Endodermal cell (in vitro differentiated cells): ENCODE results near the gene RTEL1. TPM values are rescaled to one million over a fixed set of nuclear protein-coding genes. Genes with fewer than 3 reads are reported as not detected.
"Not testable (repeated sequence)": the region's sequence is repeated elsewhere in the genome, so short reads cannot be mapped to it uniquely, and the experiment has no call there.

Source experiments
- DNase-seq: peaks from one replicate; pipeline ENCODE4 v3.0.0-alpha.2; 2017
- H3K27ac ChIP-seq: 2 replicates; pipeline ENCODE4 v1.5.1; 2013; ENCODE audit warnings: mild to moderate bottlenecking, low read depth, low read length, moderate library complexity
- H3K27me3 ChIP-seq: 2 replicates; pipeline ENCODE4 v1.6.1; 2013; ENCODE audit warnings: mild to moderate bottlenecking, low read length, moderate library complexity; ENCODE audit not compliant: insufficient read depth, control insufficient read depth, poor library complexity, severe bottlenecking
- H3K36me3 ChIP-seq: 2 replicates; pipeline ENCODE4 v1.7.0; 2013; ENCODE audit warnings: mild to moderate bottlenecking, low read length, moderate library complexity; ENCODE audit not compliant: control insufficient read depth, insufficient read depth
- H3K4me1 ChIP-seq: one replicate; pipeline ENCODE4 v1.7.0; 2013; ENCODE audit warnings: low read length; ENCODE audit not compliant: control insufficient read depth, insufficient read depth
- H3K4me3 ChIP-seq: 2 replicates; pipeline ENCODE4 v1.5.1; 2013; ENCODE audit warnings: mild to moderate bottlenecking, low read length, moderate library complexity
- H3K9ac ChIP-seq: 2 replicates; pipeline ENCODE4 v1.6.1; 2013; ENCODE audit warnings: mild to moderate bottlenecking, low read length, moderate library complexity; ENCODE audit not compliant: poor library complexity, severe bottlenecking; ENCODE audit errors: extremely low read depth
- H3K9me3 ChIP-seq: 2 replicates; pipeline ENCODE4 v1.6.1; 2013; ENCODE audit warnings: mild to moderate bottlenecking, low read length, moderate library complexity; ENCODE audit not compliant: control insufficient read depth
- H3K27ac Mint-ChIP-seq: 2 replicates; pipeline ENCODE4 v1.8.0; 2020; ENCODE audit warnings: mixed read lengths
- H3K27me3 Mint-ChIP-seq: 2 replicates; pipeline ENCODE4 v1.8.0; 2021; ENCODE audit warnings: mild to moderate bottlenecking, mixed read lengths; ENCODE audit not compliant: insufficient read depth
- H3K36me3 Mint-ChIP-seq: 2 replicates; pipeline ENCODE4 v1.8.0; 2020; ENCODE audit warnings: low read depth, mixed read lengths
- H3K4me1 Mint-ChIP-seq: 2 replicates; pipeline ENCODE4 v1.8.0; 2020; ENCODE audit warnings: mixed read lengths
- H3K4me3 Mint-ChIP-seq: 2 replicates; pipeline ENCODE4 v1.8.0; 2020; ENCODE audit warnings: mild to moderate bottlenecking, moderate library complexity, mixed read lengths
- H3K9me3 Mint-ChIP-seq: 2 replicates; pipeline ENCODE4 v1.8.0; 2020; ENCODE audit warnings: mild to moderate bottlenecking, mixed read lengths
- WGBS, 2 experiments: methylation state at CpG; one replicate each; pipeline versions ENCODE4 v1.1.5 to v1.1.7; 2013; ENCODE audit warnings: missing lambda C conversion rate in 2 of 2, mixed read lengths in 1 of 2; ENCODE audit not compliant: insufficient coverage in 1 of 2, insufficient read length in 1 of 2; 5-methylcytosine and 5-hydroxymethylcytosine counted together
- total RNA-seq, 2 donors: library from RNA; stranded (reverse); fragmentation: NEBNext Ultra II Directional in 1 of 2; extraction: Animal tissue kit (Norgen Biotek cat#: 25700) in 1 of 2; gene quantifications; 2 replicates in 1 of 2; 3 replicates in 1 of 2; pipeline ENCODE4 v1.2.1, GENCODE V29; 2021
- TF ChIP-seq, protein P1 (sequence below): fragments of 200-600 bp; sonication (generic); conservative IDR thresholded peaks from 2 replicates; pipeline ENCODE4 v1.5.0; 2021; ENCODE audit warnings: antibody characterized with exemption, mild to moderate bottlenecking

Gene RTEL1
- total RNA-seq, 2 donors from 2014 or later = 33.9 to 36.7 TPM

DNA sequence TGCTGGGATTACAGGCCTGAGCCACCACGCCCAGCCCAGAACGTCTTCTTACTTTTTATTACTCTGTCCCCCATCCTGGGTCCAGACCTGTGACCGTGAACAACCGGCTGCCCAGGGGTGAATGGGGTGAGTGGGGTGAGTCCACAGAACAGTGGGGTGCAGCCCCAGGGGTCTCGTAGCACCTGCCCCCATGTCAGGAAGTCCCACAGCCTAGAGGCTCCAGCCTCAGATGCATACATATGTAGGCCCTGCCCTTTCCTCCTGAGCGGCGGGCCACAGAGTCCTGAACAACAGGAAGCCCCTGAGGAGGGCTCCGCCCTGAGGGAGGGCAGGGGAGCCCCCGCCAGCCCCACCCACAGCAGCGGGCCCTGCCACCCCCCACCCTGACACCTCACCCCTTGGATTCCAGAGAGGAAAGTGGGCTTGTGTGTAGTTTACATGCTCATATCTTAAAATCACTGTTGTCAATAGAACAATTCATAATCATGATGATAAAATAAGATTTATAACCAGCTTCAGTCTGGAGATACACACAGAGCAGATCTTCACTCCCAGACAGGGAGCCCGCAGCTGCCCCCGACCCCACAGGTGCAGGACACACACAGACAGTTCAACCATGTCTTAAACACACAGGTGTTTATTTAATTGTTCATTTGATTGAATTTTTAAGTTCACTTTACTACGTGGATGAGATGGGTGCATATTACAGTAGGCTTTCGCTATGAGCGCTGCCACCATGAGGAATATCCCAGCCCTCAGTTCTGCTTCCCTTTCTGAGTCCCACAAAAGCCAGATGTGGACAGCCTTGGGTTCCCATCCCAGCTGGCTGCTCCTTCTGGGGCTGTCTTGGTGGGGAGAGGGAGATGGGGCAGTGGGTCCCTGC is 18.8 kb upstream of the RTEL1 start:
- TF ChIP-seq, protein P1, sequence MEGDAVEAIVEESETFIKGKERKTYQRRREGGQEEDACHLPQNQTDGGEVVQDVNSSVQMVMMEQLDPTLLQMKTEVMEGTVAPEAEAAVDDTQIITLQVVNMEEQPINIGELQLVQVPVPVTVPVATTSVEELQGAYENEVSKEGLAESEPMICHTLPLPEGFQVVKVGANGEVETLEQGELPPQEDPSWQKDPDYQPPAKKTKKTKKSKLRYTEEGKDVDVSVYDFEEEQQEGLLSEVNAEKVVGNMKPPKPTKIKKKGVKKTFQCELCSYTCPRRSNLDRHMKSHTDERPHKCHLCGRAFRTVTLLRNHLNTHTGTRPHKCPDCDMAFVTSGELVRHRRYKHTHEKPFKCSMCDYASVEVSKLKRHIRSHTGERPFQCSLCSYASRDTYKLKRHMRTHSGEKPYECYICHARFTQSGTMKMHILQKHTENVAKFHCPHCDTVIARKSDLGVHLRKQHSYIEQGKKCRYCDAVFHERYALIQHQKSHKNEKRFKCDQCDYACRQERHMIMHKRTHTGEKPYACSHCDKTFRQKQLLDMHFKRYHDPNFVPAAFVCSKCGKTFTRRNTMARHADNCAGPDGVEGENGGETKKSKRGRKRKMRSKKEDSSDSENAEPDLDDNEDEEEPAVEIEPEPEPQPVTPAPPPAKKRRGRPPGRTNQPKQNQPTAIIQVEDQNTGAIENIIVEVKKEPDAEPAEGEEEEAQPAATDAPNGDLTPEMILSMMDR = no peak
- Histone ChIP-seq H3K4me1 (no peaks in the 10 kb centered on the region), H3K27ac (no peak overlapping the region), H3K9me3 (no peaks in the 10 kb centered on the region), H3K9ac (no peak overlapping the region), H3K27me3 (no peaks in the 10 kb centered on the region), H3K4me3 (no peak overlapping the region), H3K36me3 (no peaks in the 10 kb centered on the region)
- H3K4me3 Mint-ChIP-seq = no peak overlapping the region
- H3K27me3 Mint-ChIP-seq = peaks cover 24% of the 10 kb centered on the region
- H3K27ac Mint-ChIP-seq = no peak overlapping the region
- no peaks in the 10 kb centered on the region for H3K9me3 Mint-ChIP-seq
- WGBS, 2 experiments = 80% methylated on average over 4 to 13 of the region's 15 CpGs
- H3K4me1 Mint-ChIP-seq = no peaks in the 10 kb centered on the region
- H3K36me3 Mint-ChIP-seq = no peaks in the 10 kb centered on the region
- no peak for DNase-seq

DNA sequence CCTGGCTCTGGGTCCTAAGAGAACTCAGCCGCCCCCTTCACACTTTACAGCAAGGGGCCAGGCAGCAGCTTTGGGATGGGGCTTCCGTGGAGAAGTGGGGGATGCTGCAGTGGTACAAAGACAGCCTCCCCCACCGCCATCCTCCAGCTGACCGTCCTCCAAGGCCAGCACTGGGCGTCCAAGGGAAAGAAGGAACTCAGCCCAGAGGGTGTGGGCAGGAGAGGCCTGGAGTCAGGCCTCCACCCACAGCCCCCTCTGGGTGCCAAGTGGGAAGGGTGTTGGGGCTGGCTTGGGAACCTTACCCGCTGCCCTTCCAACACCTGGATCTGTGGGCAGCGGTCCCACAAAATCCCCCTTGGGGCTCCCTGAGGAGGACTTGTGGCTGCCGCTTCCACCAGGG is 18.0 kb upstream of the RTEL1 start:
- H3K27ac ChIP-seq = no peak overlapping the region
- H3K4me3 ChIP-seq = no peak overlapping the region
- Mint-ChIP-seq H3K27ac (no peak overlapping the region), H3K27me3 (peaks cover 27% of the 10 kb centered on the region), H3K9me3 (no peaks in the 10 kb centered on the region), H3K4me1 (no peaks in the 10 kb centered on the region), H3K4me3 (no peak overlapping the region), H3K36me3 (no peaks in the 10 kb centered on the region)
- DNase-seq = no peak
- WGBS, 2 experiments = 82 to 96% methylated on average over 2 to 8 of the region's 8 CpGs
- TF ChIP-seq, protein P1 = no peak
- no peaks in the 10 kb centered on the region for H3K9me3 ChIP-seq
- no peaks in the 10 kb centered on the region for H3K27me3 ChIP-seq
- no peaks in the 10 kb centered on the region for H3K36me3 ChIP-seq
- H3K4me1 ChIP-seq = no peaks in the 10 kb centered on the region
- H3K9ac ChIP-seq = no peak overlapping the region

DNA sequence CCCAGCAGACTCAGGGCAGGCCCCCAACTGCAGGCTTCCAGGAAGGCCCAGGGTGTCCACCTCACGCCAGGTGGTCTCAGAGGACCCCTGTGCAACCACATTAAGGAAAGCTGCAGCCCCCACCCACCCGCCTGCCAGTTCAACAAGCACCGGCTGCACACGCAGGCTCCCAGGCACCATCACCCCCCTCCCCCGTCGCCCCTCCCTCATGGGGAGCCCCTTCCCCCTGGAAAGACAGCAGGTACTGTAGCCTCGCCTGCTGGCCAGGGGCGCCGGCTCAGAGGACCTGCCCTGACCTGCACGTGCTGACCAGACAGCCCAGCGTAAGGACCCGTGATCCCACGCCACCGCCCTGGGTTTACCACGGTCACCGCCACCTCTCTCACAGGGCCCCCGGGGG is 17.4 kb upstream of the RTEL1 start:
- not testable (repeated sequence) for H3K9ac ChIP-seq, H3K4me3 Mint-ChIP-seq, H3K9me3 ChIP-seq, H3K9me3 Mint-ChIP-seq, H3K27ac Mint-ChIP-seq, H3K4me1 Mint-ChIP-seq, H3K36me3 Mint-ChIP-seq, H3K27me3 ChIP-seq, H3K36me3 ChIP-seq, H3K4me3 ChIP-seq, H3K4me1 ChIP-seq, H3K27ac ChIP-seq, DNase-seq
- H3K27me3 Mint-ChIP-seq = peaks cover 26% of the 10 kb centered on the region
- 88 to 94% methylated on average over 3 to 5 of the region's 17 CpGs for WGBS, 2 experiments
